Thymus (tissue), 11 donors: ENCODE measurements around the gene AQP11. TPM values are rescaled to one million over a fixed set of nuclear protein-coding genes. Genes with fewer than 3 reads are reported as not detected.
"Not testable (repeated sequence)": the region's sequence is repeated elsewhere in the genome, so short reads cannot be mapped to it uniquely, and the experiment has no call there.

Experiments
- DNase-seq, 9 donors: peaks; one replicate each; pipeline ENCODE4 v3.0.0-alpha.2; 2013; ENCODE audit warnings: low spot score in 9 of 9, low read depth in 6 of 9, missing footprints in 1 of 9
- H3K27ac ChIP-seq, 2 donors: one replicate each; pipeline ENCODE4 v1.5.1; 2013; ENCODE audit warnings: control low read depth in 1 of 2, low read depth in 1 of 2, low read length in 1 of 2, mild to moderate bottlenecking in 1 of 2, moderate library complexity in 1 of 2
- H3K27me3 ChIP-seq, 2 donors: one replicate each; pipeline ENCODE4 v1.5.1; 2013; ENCODE audit warnings: low read length in 1 of 2; ENCODE audit not compliant: control insufficient read depth in 2 of 2, insufficient read depth in 1 of 2
- H3K36me3 ChIP-seq, 2 donors: one replicate each; pipeline ENCODE4 v1.5.1; 2013; ENCODE audit warnings: low read length in 1 of 2, mild to moderate bottlenecking in 1 of 2, moderate library complexity in 1 of 2; ENCODE audit not compliant: control insufficient read depth in 2 of 2, insufficient read depth in 2 of 2
- H3K4me1 ChIP-seq, 2 donors: one replicate each; pipeline ENCODE4 v1.5.1; 2013; ENCODE audit warnings: low read length in 2 of 2; ENCODE audit not compliant: control insufficient read depth in 2 of 2, insufficient read depth in 2 of 2
- H3K4me3 ChIP-seq, 2 donors: one replicate each; pipeline ENCODE4 v1.5.1; 2013; ENCODE audit warnings: low read length in 2 of 2, control low read depth in 1 of 2, mild to moderate bottlenecking in 1 of 2
- H3K9me3 ChIP-seq, 2 donors: one replicate each; pipeline ENCODE4 v1.5.1; 2013; ENCODE audit warnings: low read length in 1 of 2, mild to moderate bottlenecking in 1 of 2; ENCODE audit not compliant: control insufficient read depth in 2 of 2, insufficient read depth in 1 of 2
- WGBS: extraction: QIAGEN DNeasy Blood & Tissue Kit; methylation state at CpG from one replicate; pipeline ENCODE4 v1.1.7; 2013; 5-methylcytosine and 5-hydroxymethylcytosine counted together
- polyA plus RNA-seq: library from polyadenylated mRNA; stranded (reverse); fragments of 200-250 nt; gene quantifications from one replicate; pipeline ENCODE4 v1.2.3, GENCODE V29; 2013
- total RNA-seq: library from RNA; stranded (reverse); fragments of 120-200 nt; gene quantifications from one replicate; pipeline ENCODE4 v1.2.4, GENCODE V29; 2013
- donor health status: healthy.

The AQP11 gene
- total and polyA plus RNA-seq, 2 donors = 0.14 to 0.23 TPM

DNA sequence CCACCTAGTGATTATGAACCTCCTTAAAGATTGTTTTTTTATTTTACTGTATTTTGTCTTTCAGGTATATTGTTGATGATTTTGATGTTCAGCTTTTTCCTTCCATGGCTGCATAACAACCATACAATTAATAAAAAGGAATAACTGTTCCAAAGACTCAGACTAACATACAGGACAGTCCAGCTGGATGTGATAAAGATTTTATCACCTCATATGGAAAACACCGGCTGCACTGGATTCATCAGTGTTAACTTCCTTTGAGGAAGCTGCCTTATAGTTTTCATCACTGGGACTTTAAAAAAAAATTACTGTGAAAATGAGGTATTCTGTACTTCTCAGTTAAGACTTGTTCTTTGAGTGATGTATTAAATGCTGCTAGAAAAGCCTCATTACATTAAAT lies 19.5 kb downstream of the AQP11 start:
- H3K27me3 ChIP-seq = no peaks in the 10 kb centered on the region
- no peak overlapping the region for H3K4me3 ChIP-seq
- peaks cover 10 to 30% of the 10 kb centered on the region in 2 donors for H3K36me3 ChIP-seq
- H3K27ac ChIP-seq = no peak overlapping the region
- 93% methylated on average over 1 of the region's 1 CpG for WGBS
- H3K9me3 ChIP-seq = no peaks in the 10 kb centered on the region
- DNase-seq = no peak
- H3K4me1 ChIP-seq = no peaks in the 10 kb centered on the region

DNA sequence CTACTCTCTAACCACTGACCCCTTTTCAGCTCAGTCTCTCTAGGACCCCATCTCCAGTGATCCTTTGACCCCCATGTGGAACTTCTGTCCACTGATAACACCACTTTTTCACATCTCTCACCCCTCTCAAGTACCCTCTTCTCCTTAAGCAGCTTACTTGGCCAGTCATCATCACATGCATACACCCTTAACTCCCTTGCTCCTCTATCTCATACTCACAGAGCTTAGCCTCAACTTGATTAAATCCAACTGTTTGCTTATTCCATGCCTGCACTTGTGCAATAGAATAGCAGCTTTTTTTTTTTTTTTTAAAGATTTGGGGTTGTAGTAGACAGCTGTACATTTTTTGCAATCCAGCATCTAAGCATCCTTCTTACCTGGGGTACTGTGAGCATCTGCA lies 22.2 kb downstream of the AQP11 start:
- H3K36me3 ChIP-seq = peaks cover 13 to 44% of the 10 kb centered on the region in 2 donors
- no peak for DNase-seq

GRCh38 chr11:77617892-77618291 lies 28.1 kb downstream of the AQP11 start:
- no peak for DNase-seq
- H3K4me1 ChIP-seq = no peaks in the 10 kb centered on the region
- no peaks in the 10 kb centered on the region for H3K27me3 ChIP-seq
- H3K27ac ChIP-seq = no peak overlapping the region
- H3K4me3 ChIP-seq = no peak overlapping the region
- H3K36me3 ChIP-seq = peaks cover 22 to 46% of the 10 kb centered on the region in 2 donors
- no peaks in the 10 kb centered on the region for H3K9me3 ChIP-seq
- WGBS = 95% methylated on average over 3 of the region's 3 CpGs

More for the DNA sequence above, 22.2 kb downstream of the AQP11 start:
- Histone ChIP-seq H3K27ac (no peak overlapping the region), H3K9me3 (no peaks in the 10 kb centered on the region), H3K4me1 (no peaks in the 10 kb centered on the region), H3K4me3 (no peak overlapping the region), H3K27me3 (no peaks in the 10 kb centered on the region)

- WGBS = 93% methylated on average over 3 of the region's 3 CpGs
Observed at GRCh38 chr11:77619576-77620198, 29.9 kb downstream of the AQP11 start.

DNA sequence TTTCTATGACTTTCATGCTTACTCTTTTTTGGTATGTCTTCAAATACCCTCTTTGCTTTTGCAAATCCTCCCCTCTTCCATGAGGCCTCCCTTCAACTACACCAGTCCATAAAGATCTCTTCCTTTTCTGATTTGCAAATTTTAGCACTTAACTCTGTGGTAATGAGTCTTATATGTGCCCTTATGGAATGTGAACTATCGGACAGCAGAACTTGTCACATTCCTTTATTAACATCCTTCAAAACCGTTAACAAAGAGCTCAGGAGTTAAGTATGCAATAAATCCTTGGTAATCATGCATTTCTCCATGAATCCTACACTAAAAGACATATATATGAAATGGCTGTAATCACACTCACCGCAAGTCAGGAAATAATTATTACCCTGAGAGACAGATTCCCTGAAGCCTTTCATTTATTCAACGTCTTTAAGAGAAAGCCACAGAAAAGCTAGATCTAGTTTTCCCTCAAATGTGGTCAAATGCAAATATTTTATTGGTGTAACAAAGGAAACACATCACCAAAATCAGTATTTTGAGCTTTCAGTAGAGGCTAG lies 40.5 kb downstream of the AQP11 start:
- no peak for DNase-seq
- Histone ChIP-seq H3K36me3 (peaks cover 3 to 17% of the 10 kb centered on the region in 2 donors), H3K27ac (no peak overlapping the region), H3K4me3 (no peak overlapping the region), H3K9me3 (no peaks in the 10 kb centered on the region), H3K27me3 (no peaks in the 10 kb centered on the region), H3K4me1 (peaks cover 3 to 5% of the 10 kb centered on the region in 2 donors)
- WGBS = 80% methylated on average over 4 of the region's 4 CpGs

More at GRCh38 chr11:77619576-77620198, 29.9 kb downstream of the AQP11 start:
- Histone ChIP-seq H3K4me1 (no peaks in the 10 kb centered on the region), H3K27me3 (no peaks in the 10 kb centered on the region), H3K27ac (no peak overlapping the region), H3K4me3 (no peak overlapping the region), H3K36me3 (peaks cover 29 to 53% of the 10 kb centered on the region in 2 donors), H3K9me3 (no peaks in the 10 kb centered on the region)
- peak in 7 of 9 donors; percentile 19 to 69 (median 46) for DNase-seq

DNA sequence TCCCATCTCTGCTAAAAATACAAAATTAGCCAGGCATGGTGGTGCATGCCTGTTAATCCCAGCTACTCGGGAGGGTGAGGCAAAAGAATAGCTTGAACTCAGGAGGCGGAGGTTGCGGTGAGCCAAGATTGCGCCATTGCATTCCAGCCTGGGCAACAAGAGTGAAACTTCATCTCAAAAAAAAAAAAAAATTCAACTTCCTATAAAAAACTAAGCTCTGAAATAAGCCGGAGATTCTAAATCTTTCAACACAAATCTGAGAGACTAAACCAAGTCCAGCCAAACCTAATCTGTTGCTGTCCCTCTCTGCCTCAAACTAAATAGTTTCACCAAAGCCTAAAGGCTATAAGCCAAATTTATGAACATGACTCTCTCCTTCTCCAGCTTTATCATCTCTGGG lies 44.2 kb downstream of the AQP11 start:
- WGBS = 94% methylated on average over 5 of the region's 5 CpGs
- Histone ChIP-seq H3K36me3 (peaks cover 3 to 11% of the 10 kb centered on the region in 2 donors), H3K4me1 (peaks cover 12 to 16% of the 10 kb centered on the region in 2 donors)
- H3K27me3 ChIP-seq, H3K9me3 ChIP-seq, H3K27ac ChIP-seq, DNase-seq, H3K4me3 ChIP-seq: not testable (repeated sequence)

DNA sequence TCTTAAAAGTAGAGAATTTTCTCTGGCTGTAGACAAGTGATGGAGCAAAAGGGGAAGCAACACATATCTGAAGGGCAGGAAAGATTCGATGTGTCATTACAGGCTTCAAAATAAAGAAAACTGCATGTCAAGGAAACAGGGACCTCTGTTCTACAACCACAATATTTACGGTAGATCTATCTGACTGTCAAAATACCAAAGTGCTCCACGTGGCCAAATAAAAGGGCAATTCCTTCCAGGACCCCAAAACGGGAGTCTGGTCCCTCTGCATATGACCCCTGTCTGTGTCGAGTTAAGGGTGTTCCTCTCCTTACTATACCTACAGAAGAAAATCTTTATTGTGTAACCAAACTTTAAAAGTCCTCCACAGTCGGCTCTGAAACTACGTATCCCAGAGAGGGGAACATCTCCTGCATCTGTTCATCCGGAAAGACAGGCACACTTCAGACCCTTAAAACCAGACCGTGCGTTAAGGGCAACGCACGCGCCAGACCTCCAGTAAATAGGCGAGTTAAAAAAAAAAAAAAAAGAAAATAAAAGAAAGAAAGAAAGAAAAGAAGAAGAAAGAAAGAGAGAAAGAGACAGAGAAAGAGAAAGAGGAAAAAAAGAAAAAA lies 47.1 kb downstream of the AQP11 start:
- Histone ChIP-seq H3K9me3 (peaks cover 1 to 4% of the 10 kb centered on the region in 2 donors), H3K36me3 (peaks cover 2 to 3% of the 10 kb centered on the region in 2 donors), H3K27ac (no peak overlapping the region), H3K4me1 (peaks cover 12 to 16% of the 10 kb centered on the region in 2 donors), H3K4me3 (peak overlapping the region; percentile 78 to 92), H3K27me3 (no peaks in the 10 kb centered on the region)
- WGBS = under 1% methylated on average over 14 of the region's 14 CpGs
- peak in 1 of 9 donors; percentile 26 for DNase-seq

DNA sequence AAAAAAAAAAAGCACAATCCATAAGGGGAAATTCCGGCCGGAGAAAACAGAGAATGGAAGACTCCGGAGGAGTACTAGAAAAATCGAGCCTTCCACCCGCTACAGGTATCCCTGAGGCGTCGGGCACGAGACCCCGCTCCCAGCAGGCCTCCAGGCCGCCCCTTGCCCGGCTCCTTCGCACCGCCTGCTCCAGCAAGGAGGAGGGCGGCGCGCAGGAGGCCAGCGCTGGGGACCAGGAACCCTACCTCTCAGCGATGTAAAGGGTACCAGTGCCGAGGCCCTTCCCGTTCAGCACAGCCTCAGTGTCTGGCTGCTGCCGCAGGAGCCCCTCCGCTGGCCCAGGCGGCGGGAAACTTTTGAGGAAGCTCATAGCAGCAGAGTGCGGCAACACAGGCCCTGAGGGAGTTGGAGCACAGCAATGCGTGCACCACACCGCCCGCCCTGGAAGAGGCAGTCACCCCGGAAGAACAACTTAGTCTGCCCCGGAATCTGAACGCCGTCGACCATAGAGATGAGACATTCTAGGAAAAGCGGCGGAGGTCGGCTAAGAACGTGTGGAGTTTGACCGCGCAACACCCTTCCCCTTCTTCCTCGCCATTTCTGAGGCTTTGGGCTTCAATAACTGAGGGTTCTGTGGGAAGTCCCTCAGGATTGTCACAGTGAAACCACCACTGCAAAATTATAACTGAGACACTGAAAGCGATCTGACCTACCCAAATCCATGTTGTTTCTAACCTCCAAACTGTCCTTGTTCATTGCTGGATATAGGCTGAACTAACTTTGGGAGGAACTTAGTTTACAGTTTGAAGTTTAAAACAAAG lies 47.8 kb downstream of the AQP11 start, which contains the start of gene CLNS1A:
TSS of gene CLNS1A (minus strand) at position 450 of the 821 bp plus-strand sequence. CDS start at position 370, 80 bp downstream.
- peak; percentile 60 to 92 (median 74) for DNase-seq
- peak within 1 kb of the TSS; percentile 53 to 86 for H3K27ac ChIP-seq
- 1% methylated on average over 41 of the region's 41 CpGs for WGBS
- peaks cover 1 to 4% of the 10 kb centered on the region in 2 donors for H3K9me3 ChIP-seq
- H3K27me3 ChIP-seq = no peaks in the 10 kb centered on the region
- peaks cover 0 to 2% of the 10 kb centered on the region in 2 donors for H3K36me3 ChIP-seq
- H3K4me3 ChIP-seq = peak within 1 kb of the TSS; percentile 78 to 92
- H3K4me1 ChIP-seq = peaks cover 12 to 16% of the 10 kb centered on the region in 2 donors
